Activated gamma-delta T cell (primary cell): ENCODE measurements around the gene ADGB.
"Not testable (repeated sequence)": the region's sequence is repeated elsewhere in the genome, so short reads cannot be mapped to it uniquely, and the experiment has no call there.

Experiments
- DNase-seq: peaks from one replicate; lab custom pipeline; 2025; lab: John Stamatoyannopoulos, UW

ADGB gene

GRCh38 chr6:146768722-146769121 is 169.9 kb downstream of the ADGB start:
- no peak for DNase-seq

- no peak for DNase-seq
Measured at GRCh38 chr6:146770275-146770964, 171.6 kb downstream of the ADGB start.

- no peak for DNase-seq
Measured at GRCh38 chr6:146770965-146771735, 172.4 kb downstream of the ADGB start.

GRCh38 chr6:146775220-146775619 is 176.4 kb downstream of the ADGB start:
- DNase-seq = no peak

- no peak for DNase-seq
Measured at GRCh38 chr6:146781836-146782235, 183.1 kb downstream of the ADGB start.

GRCh38 chr6:146785001-146785585 is 186.3 kb downstream of the ADGB start:
- DNase-seq = no peak

- no peak for DNase-seq
Measured at GRCh38 chr6:146787876-146788508, 189.2 kb downstream of the ADGB start.

GRCh38 chr6:146790561-146791091 is 191.9 kb downstream of the ADGB start:
- DNase-seq = no peak

GRCh38 chr6:146791930-146792329 is 193.2 kb downstream of the ADGB start:
- no peak for DNase-seq

- DNase-seq = not testable (repeated sequence)
Measured at GRCh38 chr6:146793218-146793617, 194.4 kb downstream of the ADGB start.

GRCh38 chr6:146795479-146796133 is 196.8 kb downstream of the ADGB start:
- no peak for DNase-seq

- not testable (repeated sequence) for DNase-seq
Measured at GRCh38 chr6:146803167-146803566, 204.4 kb downstream of the ADGB start.

GRCh38 chr6:146803601-146804000 is 204.8 kb downstream of the ADGB start:
- no peak for DNase-seq

GRCh38 chr6:146805546-146806325 is 207.0 kb downstream of the ADGB start:
- DNase-seq = no peak

- DNase-seq = not testable (repeated sequence)
Measured at GRCh38 chr6:146809014-146809413, 210.2 kb downstream of the ADGB start.

- DNase-seq = not testable (repeated sequence)
Measured at GRCh38 chr6:146812811-146813321, 214.1 kb downstream of the ADGB start.

GRCh38 chr6:146813554-146813953 is 214.8 kb downstream of the ADGB start:
- no peak for DNase-seq

GRCh38 chr6:146814148-146814750 is 215.5 kb downstream of the ADGB start:
- DNase-seq = no peak

- DNase-seq = not testable (repeated sequence)
Measured at GRCh38 chr6:146815511-146816462, 217.0 kb downstream of the ADGB start.
